KMS-11 (cell line): ENCODE measurements around the gene HOATZ.

ENCODE experiments used
- H2AFZ ChIP-seq: fragments of 200-600 bp; sonication (generic); 2 replicates; pipeline ENCODE4 v1.6.1; 2016; ENCODE audit warnings: antibody characterized with exemption, mixed run types, low read depth
- H3K27ac ChIP-seq: fragments of 200-600 bp; sonication (generic); 2 replicates; pipeline ENCODE4 v1.6.1; 2016; ENCODE audit warnings: mild to moderate bottlenecking, mixed run types
- H3K27me3 ChIP-seq: fragments of 200-600 bp; sonication (generic); 2 replicates; pipeline ENCODE4 v1.6.1; 2017; ENCODE audit warnings: mild to moderate bottlenecking, low read depth, mixed run types, moderate library complexity; ENCODE audit not compliant: insufficient read depth
- H3K36me3 ChIP-seq: fragments of 200-600 bp; sonication (generic); 2 replicates; pipeline ENCODE4 v1.6.1; 2017; ENCODE audit warnings: mild to moderate bottlenecking, mixed run types; ENCODE audit not compliant: insufficient read depth
- H3K4me1 ChIP-seq: fragments of 200-600 bp; sonication (generic); 2 replicates; pipeline ENCODE4 v1.6.1; 2016; ENCODE audit warnings: mild to moderate bottlenecking, low read depth, mixed run types; ENCODE audit not compliant: poor library complexity, severe bottlenecking
- H3K4me2 ChIP-seq: fragments of 200-600 bp; sonication (generic); 2 replicates; pipeline ENCODE4 v1.7.0; 2016; ENCODE audit warnings: mild to moderate bottlenecking, mixed run types
- H3K4me3 ChIP-seq: fragments of 200-600 bp; sonication (generic); IDR thresholded peaks from 2 replicates; pipeline ENCODE4 v1.6.1; 2017; ENCODE audit warnings: low read depth, low read length, mixed read lengths; ENCODE audit not compliant: insufficient read depth
- H3K79me2 ChIP-seq: fragments of 200-600 bp; sonication (generic); 2 replicates; pipeline ENCODE4 v1.6.1; 2016; ENCODE audit warnings: low read depth, mixed run types; ENCODE audit not compliant: insufficient read depth
- H3K9ac ChIP-seq: fragments of 200-600 bp; sonication (generic); 2 replicates; pipeline ENCODE4 v1.6.1; 2016; ENCODE audit warnings: mild to moderate bottlenecking, mixed run types
- H4K20me1 ChIP-seq: fragments of 200-600 bp; sonication (generic); 2 replicates; pipeline ENCODE4 v1.6.1; 2016; ENCODE audit warnings: mild to moderate bottlenecking, mixed run types; ENCODE audit not compliant: insufficient read depth
- TF ChIP-seq, protein P1 (sequence below): fragments of 200-600 bp; sonication (generic); conservative IDR thresholded peaks from 2 replicates; pipeline ENCODE4 v1.6.1; 2017; ENCODE audit warnings: low read depth, mild to moderate bottlenecking, antibody characterized with exemption, low read length, moderate library complexity, mixed read lengths

The HOATZ gene

DNA sequence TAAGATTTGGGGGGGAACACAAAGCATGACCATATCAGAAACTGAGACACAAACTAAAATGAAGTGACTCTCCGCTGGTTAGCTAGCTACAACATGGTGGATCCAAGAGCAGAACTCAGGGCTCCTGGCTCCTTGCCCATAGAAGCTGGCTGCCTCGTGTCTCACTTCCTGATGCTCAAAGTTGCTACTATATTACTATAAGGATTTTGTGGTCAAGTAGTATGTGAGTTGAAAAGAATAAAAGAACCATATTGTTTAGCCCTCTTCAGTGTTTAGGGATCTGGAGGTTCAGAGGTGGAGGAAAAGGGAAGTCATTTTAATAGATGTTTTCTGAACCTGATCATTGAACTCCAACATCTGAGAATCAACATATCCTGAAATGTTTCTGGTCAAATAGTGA lies 70.8 kb downstream of the HOATZ start:
- no peaks in the 10 kb centered on the region for H3K27me3 ChIP-seq
- no peaks in the 10 kb centered on the region for H4K20me1 ChIP-seq
- H2AFZ ChIP-seq = 0 out of 2 replicates have a peak overlapping the region, but pooled peaks have one; percentile 17
- H3K36me3 ChIP-seq = no peaks in the 10 kb centered on the region
- H3K9ac ChIP-seq = no peak overlapping the region
- no peaks in the 10 kb centered on the region for H3K79me2 ChIP-seq
- TF ChIP-seq, protein P1, sequence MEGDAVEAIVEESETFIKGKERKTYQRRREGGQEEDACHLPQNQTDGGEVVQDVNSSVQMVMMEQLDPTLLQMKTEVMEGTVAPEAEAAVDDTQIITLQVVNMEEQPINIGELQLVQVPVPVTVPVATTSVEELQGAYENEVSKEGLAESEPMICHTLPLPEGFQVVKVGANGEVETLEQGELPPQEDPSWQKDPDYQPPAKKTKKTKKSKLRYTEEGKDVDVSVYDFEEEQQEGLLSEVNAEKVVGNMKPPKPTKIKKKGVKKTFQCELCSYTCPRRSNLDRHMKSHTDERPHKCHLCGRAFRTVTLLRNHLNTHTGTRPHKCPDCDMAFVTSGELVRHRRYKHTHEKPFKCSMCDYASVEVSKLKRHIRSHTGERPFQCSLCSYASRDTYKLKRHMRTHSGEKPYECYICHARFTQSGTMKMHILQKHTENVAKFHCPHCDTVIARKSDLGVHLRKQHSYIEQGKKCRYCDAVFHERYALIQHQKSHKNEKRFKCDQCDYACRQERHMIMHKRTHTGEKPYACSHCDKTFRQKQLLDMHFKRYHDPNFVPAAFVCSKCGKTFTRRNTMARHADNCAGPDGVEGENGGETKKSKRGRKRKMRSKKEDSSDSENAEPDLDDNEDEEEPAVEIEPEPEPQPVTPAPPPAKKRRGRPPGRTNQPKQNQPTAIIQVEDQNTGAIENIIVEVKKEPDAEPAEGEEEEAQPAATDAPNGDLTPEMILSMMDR = no peak
- peaks cover 7% of the 10 kb centered on the region for H3K4me1 ChIP-seq
- H3K27ac ChIP-seq = no peak overlapping the region
- no peak overlapping the region for H3K4me3 ChIP-seq
- H3K4me2 ChIP-seq = no peak overlapping the region

DNA sequence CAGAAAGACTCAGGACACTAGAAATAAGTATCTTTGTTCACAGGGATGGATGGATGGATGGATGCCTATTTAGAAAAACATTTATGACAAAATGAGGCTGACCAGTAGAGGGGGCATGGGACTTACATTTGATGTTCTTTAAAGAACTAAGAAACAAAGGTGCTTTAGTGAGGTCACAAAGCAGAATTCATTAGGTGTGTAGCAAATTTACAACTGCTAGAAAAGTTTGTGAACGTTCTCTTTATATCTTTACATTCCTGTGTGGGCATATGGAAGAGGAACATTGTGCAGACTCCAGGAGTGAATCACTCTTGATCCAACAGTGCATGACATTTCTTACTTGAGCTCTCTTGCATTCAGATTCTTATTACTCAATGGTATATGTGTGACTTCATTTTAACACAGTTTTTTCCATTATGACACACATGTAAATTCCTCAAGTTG lies 71.8 kb downstream of the HOATZ start:
- Histone ChIP-seq H3K4me2 (no peak overlapping the region), H3K4me3 (no peak overlapping the region), H4K20me1 (no peaks in the 10 kb centered on the region), H3K4me1 (peaks cover 7% of the 10 kb centered on the region), H3K79me2 (no peaks in the 10 kb centered on the region), H3K27ac (no peak overlapping the region), H3K36me3 (no peaks in the 10 kb centered on the region), H3K9ac (no peak overlapping the region), H3K27me3 (no peaks in the 10 kb centered on the region), H2AFZ (no peak overlapping the region)
- TF ChIP-seq, protein P1 = peak; percentile 75
